Stimulated activated CD4-positive, alpha-beta T cell treated with anti-CD3 and anti-CD28 coated beads, Interleukin-2, amount 100 ng/mL, for 48 hours (primary cell): ENCODE results near the gene AKR7A2.

Source experiments
- DNase-seq, 2 donors: peaks; one replicate each; pipeline ENCODE4 v3.0.0-alpha.2; 2020

AKR7A2 gene

DNA sequence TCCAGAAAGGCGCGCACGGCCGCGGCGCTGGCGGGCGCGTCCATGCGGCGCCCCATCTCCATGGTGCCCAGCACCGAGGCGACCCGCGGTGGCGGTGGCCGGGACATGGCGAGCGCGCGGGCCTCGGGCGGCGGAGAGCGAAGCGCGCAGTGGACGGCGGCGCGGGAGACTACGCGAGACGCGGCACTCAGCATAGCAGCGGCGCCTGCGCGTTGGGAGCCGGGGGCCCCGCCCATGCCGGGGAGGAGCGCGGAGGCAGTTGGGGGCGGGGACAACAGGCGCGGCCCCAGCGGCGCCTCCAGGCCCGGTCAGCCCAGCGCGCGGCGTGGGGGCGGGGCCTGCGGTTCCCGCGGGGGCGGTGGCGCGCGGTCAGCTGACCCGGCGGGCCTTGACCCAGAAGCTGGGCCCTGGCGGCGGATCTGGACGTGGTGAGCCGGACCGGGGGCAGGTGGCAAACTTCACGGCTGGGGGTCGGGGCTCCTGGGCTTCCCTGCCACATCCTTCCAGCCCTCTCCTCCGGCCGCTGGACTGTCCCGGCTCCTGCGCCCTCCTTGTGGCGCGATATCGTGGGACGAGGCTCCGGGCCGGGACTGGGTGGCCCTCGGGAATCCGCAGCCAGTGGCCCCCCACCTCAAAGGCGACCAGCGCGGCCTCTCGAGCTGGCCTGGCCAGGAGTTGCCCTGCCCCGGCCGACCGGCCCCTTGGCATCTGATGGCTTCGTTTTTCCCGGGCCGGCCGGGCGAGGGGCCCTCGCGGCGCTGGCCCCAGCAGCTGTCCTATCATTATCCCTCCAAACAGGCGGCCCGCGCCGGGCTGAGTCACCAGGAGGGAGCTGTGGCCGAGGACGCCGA, at the start of gene AKR7A2, which contains the start of gene SLC66A1:
AKR7A2 (minus strand) TSS at position 214 of the 851 bp plus-strand sequence; CDS start at position 194, 20 bp downstream.
SLC66A1 (plus strand) TSS at position 396 of the 851 bp plus-strand sequence. CDS start 5,352 bp downstream, outside the sequence.
- peak; percentile 90 to 92 for DNase-seq

- DNase-seq: no peak
Observed at GRCh38 chr1:19360843-19361610, 49.1 kb upstream of the AKR7A2 start.

- DNase-seq: no peak
Observed at GRCh38 chr1:19360432-19360831, 48.5 kb upstream of the AKR7A2 start.

- DNase-seq: no peak
Observed at GRCh38 chr1:19360016-19360415, 48.1 kb upstream of the AKR7A2 start.

GRCh38 chr1:19359357-19359756, 47.4 kb upstream of the AKR7A2 start:
- DNase-seq: no peak

DNA sequence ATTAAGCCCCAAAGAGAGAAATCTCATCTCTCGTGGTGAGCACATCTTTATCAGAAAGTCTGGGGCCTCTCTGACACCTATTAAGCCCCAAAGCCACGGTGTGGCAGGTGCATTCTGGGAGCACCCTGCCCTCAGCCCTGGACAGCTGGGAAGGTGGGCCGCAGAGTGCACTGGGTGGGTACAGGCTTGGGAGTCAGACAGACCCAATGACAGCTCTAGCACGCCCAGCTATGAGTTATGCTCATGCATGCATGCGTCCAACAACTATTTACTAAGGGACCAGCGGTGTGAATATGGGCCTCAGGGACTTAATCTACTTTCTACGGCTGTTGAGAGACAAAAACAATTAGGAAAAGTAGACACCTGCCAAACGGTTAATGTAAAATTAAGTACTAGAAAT, 46.8 kb upstream of the AKR7A2 start:
- no peak for DNase-seq

- no peak for DNase-seq
Observed at GRCh38 chr1:19357299-19357986, 45.5 kb upstream of the AKR7A2 start.

DNA sequence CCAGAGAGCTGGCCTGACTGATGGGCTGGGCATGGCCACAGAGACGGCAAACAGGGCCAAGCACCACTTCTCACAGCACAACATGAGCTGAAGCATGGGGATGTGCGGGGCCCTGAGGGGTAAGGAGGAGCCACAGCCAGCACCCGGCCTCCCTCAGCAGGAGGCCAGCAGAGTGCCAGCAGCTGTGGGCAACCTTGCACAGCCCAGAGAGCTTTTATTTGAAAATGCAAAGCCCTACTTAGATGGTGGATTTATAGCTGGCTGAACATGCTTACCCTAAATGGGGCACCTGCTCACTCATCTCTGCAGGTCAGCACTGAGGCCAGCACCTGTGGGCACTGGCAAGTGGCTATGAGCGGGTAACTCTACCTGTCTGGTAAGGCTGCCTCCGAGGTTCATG, 44.3 kb upstream of the AKR7A2 start:
- DNase-seq: no peak

DNA sequence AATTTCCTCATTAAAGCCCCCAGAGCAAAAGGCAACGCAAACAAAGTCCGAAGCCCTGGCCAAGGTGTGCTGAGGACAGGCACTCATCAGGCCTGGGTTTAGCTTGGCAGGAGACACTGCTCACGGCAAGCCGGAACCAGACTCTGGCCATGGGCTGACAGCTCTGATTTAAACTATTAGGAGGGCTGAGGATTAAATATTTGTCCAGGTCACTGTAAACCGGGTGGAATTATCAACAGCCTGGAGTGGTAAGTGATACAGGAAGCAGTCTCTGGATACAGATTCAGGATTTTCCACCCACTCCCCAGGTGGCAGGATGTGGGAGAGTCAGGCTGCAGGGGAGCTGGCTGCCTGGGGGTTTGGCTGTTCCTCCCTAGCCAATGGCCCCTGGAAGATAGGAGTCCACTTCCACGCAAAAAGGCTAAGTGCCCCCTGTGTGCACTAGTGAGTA, 42.6 kb upstream of the AKR7A2 start:
- DNase-seq: no peak

GRCh38 chr1:19353596-19353995, 41.7 kb upstream of the AKR7A2 start:
- no peak for DNase-seq

DNA sequence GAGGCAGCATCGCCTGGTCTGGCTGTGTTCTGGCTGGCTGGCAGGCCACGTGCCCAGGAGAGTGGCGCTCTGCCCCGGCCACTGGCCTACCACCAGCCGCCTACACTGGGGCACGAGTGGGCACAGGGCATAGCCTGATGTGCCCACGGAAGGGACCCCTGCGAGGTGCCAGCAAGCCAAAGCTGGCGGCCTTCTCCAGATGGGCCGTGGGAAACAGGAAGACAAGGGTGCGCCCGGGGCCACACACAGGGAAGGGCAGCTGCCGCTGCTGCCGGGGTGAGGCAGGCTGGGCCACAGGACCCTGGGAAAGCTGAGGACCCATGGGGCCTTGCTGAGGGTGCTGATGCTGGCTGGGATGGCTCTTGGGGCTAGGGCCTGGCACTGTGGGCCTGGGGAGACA, 40.9 kb upstream of the AKR7A2 start:
- DNase-seq: no peak

DNA sequence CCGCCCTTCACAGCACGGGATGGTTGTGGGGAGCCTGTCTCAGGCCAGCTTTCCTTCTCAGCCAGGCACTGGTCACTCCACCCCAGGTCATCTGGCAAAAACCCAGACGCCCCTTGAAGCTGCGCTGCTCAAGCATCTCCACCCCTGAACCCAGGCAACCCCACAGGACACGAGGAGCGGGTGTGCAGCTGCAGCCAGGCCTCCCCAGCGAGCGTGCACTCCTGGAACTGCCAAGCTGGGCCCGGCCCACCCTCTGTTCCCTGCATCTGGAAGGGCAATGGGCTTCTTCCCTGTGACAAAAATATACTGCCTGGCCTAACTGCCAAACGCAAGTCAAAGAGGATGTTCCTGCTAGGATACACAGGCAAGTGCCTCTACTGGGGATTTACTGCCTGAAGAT, 39.9 kb upstream of the AKR7A2 start:
- no peak for DNase-seq

DNA sequence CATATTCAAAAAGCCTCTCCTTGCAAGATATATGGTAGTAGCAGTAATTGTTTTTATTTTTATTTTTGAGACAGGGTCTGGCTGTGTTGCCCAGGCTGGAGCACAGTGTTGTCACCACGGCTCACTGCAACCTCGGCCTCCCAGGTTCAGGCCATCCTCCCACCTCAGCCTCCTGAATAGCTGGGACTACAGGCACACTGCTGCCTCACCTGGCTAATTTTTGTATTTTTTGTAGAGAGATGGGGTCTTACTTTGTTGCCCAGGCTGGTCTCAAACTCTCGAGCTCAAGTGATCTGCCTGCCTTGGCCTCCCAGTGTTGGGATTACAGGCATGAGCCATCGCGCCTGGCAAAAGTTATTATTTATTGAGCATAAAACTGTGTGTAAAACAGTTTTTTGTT, 38.6 kb upstream of the AKR7A2 start:
- no peak for DNase-seq

DNA sequence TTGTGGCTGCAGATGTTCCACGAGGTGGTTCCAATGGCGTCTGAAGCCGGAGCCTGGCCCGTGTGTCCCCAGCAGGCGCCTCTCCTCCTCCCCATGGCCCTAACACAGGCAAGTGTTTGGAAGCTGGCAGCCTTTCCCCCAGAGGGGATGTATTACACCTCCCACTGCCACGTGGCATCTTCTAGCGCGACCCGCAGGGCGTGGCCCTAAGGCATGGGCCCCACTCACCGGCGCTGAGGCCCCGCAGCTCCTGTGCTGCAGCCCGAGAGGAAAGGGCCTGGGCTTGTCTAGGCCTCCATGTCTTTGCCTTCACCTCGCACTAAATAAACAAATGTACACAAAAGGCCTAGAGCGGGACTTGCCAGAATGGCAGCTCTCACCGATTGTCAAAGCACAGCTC, 38.1 kb upstream of the AKR7A2 start:
- no peak for DNase-seq

DNA sequence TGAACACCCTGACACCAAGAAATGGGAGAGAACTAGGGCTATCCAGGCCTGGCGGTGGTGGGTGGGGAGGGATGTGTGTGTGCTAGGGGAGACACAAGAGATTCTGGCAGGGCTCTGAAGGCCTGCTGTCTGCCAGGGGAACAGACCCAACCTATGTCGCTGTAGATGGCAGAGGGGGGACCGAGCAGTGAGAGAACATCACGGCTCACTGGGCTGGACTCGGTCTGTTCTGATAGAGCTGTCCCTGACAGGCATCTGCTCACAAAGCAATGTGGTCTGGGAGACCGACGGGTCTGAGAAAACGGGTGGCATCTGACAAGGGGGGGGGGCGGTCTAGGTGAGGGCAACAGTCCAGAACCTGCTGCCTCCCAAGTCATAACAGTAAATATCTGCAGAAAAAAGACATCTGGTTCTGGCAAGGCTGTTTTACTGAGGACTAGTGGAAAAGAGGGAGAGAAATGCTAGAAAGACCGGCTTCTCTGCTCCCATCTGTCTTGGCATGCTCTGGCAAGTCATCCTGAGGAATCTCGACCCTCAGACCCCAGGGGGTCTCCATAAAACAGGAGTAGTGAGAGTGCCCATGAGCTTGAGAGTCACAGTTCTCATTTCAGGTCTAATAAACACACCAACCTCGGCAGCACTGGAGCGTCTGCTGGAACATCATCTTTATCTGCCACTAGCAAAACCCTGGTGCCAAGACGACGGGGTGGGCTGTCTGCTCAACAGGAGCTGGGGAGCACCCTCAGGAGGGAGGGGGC, 36.7 kb upstream of the AKR7A2 start:
- DNase-seq: no peak

DNA sequence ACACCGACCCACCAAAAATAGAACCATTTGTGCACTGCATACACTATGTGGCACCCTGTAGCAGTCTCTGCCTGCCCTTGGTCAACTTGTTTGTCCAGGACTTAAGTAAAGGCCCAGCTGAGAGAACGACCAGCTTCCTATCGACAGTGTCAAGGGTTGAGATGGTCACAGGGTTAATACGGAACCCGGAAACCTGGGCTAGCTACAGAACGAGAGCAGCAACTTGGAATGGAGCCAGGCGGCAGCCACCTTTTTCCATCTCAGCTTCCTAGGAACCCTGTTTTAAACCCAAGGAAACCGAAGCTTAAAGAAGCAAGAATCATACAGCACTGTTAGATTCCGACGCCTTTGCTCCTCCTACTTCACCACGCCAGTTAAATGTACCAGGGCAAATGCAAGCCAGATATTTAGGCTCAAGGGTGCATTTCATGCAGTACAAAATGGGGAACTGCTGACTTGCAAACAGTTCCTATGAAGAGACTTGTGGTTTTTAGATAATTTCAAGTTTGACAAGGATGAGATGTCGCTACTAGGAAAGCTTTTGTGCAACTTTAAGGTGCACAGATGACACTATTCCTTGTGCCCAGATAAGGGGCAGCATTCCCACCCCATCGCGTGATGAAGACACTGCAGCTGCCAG, 35.7 kb upstream of the AKR7A2 start:
- no peak for DNase-seq

DNA sequence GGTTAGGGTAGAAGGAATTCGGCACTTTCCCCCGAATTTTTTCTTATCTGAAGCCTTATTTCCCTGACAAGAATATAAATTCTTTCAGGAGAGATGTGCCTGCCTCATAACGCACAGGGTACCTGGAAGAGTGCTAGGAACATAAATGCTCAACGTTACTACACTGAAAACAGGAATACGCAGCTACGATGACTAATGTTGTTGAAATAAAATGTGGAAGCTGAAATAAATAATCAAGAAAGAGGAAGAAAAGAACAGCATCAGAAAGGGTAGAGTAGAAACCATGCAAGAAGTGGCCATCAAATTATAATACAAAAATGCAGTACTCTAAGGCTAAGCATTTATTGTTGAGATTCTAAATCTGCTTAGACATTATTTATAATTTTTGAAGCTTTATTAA, 34.1 kb upstream of the AKR7A2 start:
- no peak for DNase-seq

- no peak for DNase-seq
Observed at GRCh38 chr1:19345391-19345790, 33.4 kb upstream of the AKR7A2 start.

- DNase-seq: no peak
Observed at GRCh38 chr1:19344831-19345230, 32.9 kb upstream of the AKR7A2 start.

GRCh38 chr1:19344372-19344810, 32.4 kb upstream of the AKR7A2 start:
- peak; percentile 45 to 50 for DNase-seq

GRCh38 chr1:19343617-19344350, 31.8 kb upstream of the AKR7A2 start:
- no peak for DNase-seq
